Activated CD4-positive, alpha-beta T cell treated with anti-CD3 and anti-CD28 coated beads for 36 hours (primary cell): ENCODE measurements around the gene PALLD. TPM values are rescaled to one million over a fixed set of nuclear protein-coding genes. Genes with fewer than 3 reads are reported as not detected.
A peak's percentile ranks its signal among the peaks of the same experiment; 100 is the strongest.

Source experiments
- ATAC-seq: fragments of 200-7000 bp; cut with Tn5 transposase; one replicate; pipeline ENCODE4 v1.10.0; 2021; ENCODE audit warnings: mild to moderate bottlenecking, moderate library complexity
- CTCF ChIA-PET: fragments of 350-600 bp; sonication (Branson Sonifier 250); formaldehyde crosslinking; loops from one replicate; lab custom pipeline; 2021; ENCODE audit warnings: antibody characterized with exemption; lab: Charles Lee
- POLR2A ChIA-PET: fragments of 350-600 bp; sonication (Branson Sonifier 250); formaldehyde crosslinking; loops from one replicate; lab custom pipeline; 2021; ENCODE audit warnings: antibody characterized with exemption, inconsistent platforms; lab: Charles Lee
- DNase-seq: peaks from one replicate; pipeline ENCODE4 v3.0.0-alpha.2; 2020
- H3K27ac Mint-ChIP-seq: one replicate; pipeline ENCODE4 v1.8.0; 2021; ENCODE audit warnings: mixed read lengths
- H3K27me3 Mint-ChIP-seq: one replicate; pipeline ENCODE4 v1.8.0; 2021; ENCODE audit warnings: mixed read lengths
- H3K36me3 Mint-ChIP-seq: one replicate; pipeline ENCODE4 v1.8.0; 2021; ENCODE audit warnings: low read depth, mixed read lengths
- H3K4me1 Mint-ChIP-seq: one replicate; pipeline ENCODE4 v1.8.0; 2021; ENCODE audit warnings: mixed read lengths
- H3K4me3 Mint-ChIP-seq: one replicate; pipeline ENCODE4 v1.8.0; 2021; ENCODE audit warnings: mild to moderate bottlenecking, moderate library complexity, mixed read lengths
- H3K9me3 Mint-ChIP-seq: one replicate; pipeline ENCODE4 v1.8.0; 2021; ENCODE audit warnings: low read depth, mixed read lengths
- intact Hi-C, 2 experiments: fragments of 100-400 bp; cut with DNase I in 1 of 2; cut with micrococcal nuclease in 1 of 2; formaldehyde crosslinking; loops; one replicate each; pipeline versions ENCODE4 v1.14.2 to v1.15.1; 2022 to 2024; cut with DNase I, micrococcal nuclease
- total RNA-seq, 2 experiments: library from RNA; stranded (reverse); gene quantifications; one replicate each; pipeline ENCODE4 v1.2.3, GENCODE V29; 2021

The PALLD gene
- total RNA-seq, 2 experiments from 2014 or later: 9.5 to 11.0 TPM

GRCh38 chr4:168919706-168920324 lies 423.0 kb downstream of the PALLD start:
- Mint-ChIP-seq H3K27me3 (no peaks in the 10 kb centered on the region), H3K4me3 (no peak overlapping the region), H3K27ac (no peak overlapping the region), H3K4me1 (no peaks in the 10 kb centered on the region), H3K36me3 (no peaks in the 10 kb centered on the region), H3K9me3 (no peaks in the 10 kb centered on the region)
- intact Hi-C loops: loop anchor here (2.0 to 10.0 kb wide), 8 partner anchors 87 to 1127 kb away; no protein-coding TSS in a partner anchor
- CTCF ChIA-PET: interaction anchor here (0.7 to 2.5 kb wide), 4 partner anchors 10 to 630 kb away, joined by 3 to 7 read pairs (median 3); no protein-coding TSS in a partner anchor
- POLR2A ChIA-PET: no interaction called here
- no peak for ATAC-seq
- no peak for DNase-seq

GRCh38 chr4:168920441-168921065 lies 423.7 kb downstream of the PALLD start:
- H3K4me1 Mint-ChIP-seq: no peaks in the 10 kb centered on the region
- ChIA-PET CTCF (interaction anchor here (0.6 to 3.1 kb wide), 13 partner anchors 20 to 1011 kb away, joined by 3 to 15 read pairs (median 3); partner anchors contain the start of gene CBR4), POLR2A (interaction anchor here (0.6 kb wide), 1 partner anchor 17 kb away, joined by 7 read pairs; no protein-coding TSS in a partner anchor)
- no peaks in the 10 kb centered on the region for H3K27me3 Mint-ChIP-seq
- ATAC-seq (no peak), DNase-seq (no peak)
- intact Hi-C loops: loop anchor here (5.0 to 10.0 kb wide), 4 partner anchors 87 to 1127 kb away; no protein-coding TSS in a partner anchor
- no peaks in the 10 kb centered on the region for H3K9me3 Mint-ChIP-seq
- H3K4me3 Mint-ChIP-seq: no peak overlapping the region
- no peak overlapping the region for H3K27ac Mint-ChIP-seq
- H3K36me3 Mint-ChIP-seq: no peaks in the 10 kb centered on the region

- intact Hi-C loops: loop anchor here (1.0 to 10.0 kb wide), 9 partner anchors 81 to 1124 kb away; no protein-coding TSS in a partner anchor
- peak; percentile 61 for ATAC-seq
- no peak overlapping the region for H3K4me3 Mint-ChIP-seq
- no peak overlapping the region for H3K27ac Mint-ChIP-seq
- POLR2A ChIA-PET: no interaction called here
- no peaks in the 10 kb centered on the region for H3K9me3 Mint-ChIP-seq
- CTCF ChIA-PET: interaction anchor here (0.5 to 3.1 kb wide), 37 partner anchors 8 to 643 kb away, joined by 3 to 15 read pairs (median 4); partner anchors contain the start of gene CBR4
- peak; percentile 65 for DNase-seq
- H3K36me3 Mint-ChIP-seq: no peaks in the 10 kb centered on the region
- no peaks in the 10 kb centered on the region for H3K27me3 Mint-ChIP-seq
- H3K4me1 Mint-ChIP-seq: no peaks in the 10 kb centered on the region
Observed at GRCh38 chr4:168923526-168924194, 426.8 kb downstream of the PALLD start.

- Mint-ChIP-seq H3K27ac (no peak overlapping the region), H3K4me3 (no peak overlapping the region), H3K36me3 (no peaks in the 10 kb centered on the region), H3K4me1 (no peaks in the 10 kb centered on the region), H3K9me3 (no peaks in the 10 kb centered on the region), H3K27me3 (no peaks in the 10 kb centered on the region)
- intact Hi-C loops: loop anchor here (5.0 to 10.0 kb wide), 4 partner anchors 83 to 1123 kb away; no protein-coding TSS in a partner anchor
- DNase-seq (no peak), ATAC-seq (no peak)
- CTCF ChIA-PET: interaction anchor here (0.6 to 2.2 kb wide), 13 partner anchors 8 to 561 kb away, joined by 3 to 7 read pairs (median 4); partner anchors contain the start of gene CBR4
- POLR2A ChIA-PET: no interaction called here
Observed at GRCh38 chr4:168924667-168925066, 427.8 kb downstream of the PALLD start.

- no peak for DNase-seq
- Mint-ChIP-seq H3K4me3 (no peak overlapping the region), H3K9me3 (no peaks in the 10 kb centered on the region), H3K4me1 (no peaks in the 10 kb centered on the region), H3K27ac (no peak overlapping the region), H3K36me3 (no peaks in the 10 kb centered on the region), H3K27me3 (no peaks in the 10 kb centered on the region)
- ChIA-PET POLR2A (no interaction called here), CTCF (interaction anchor here (1.4 kb wide), 1 partner anchor 560 kb away, joined by 4 read pairs; no protein-coding TSS in a partner anchor)
- intact Hi-C loops: loop anchor here in 1 of 2 experiments (10.0 kb wide), 1 partner anchor 1119 kb away; no protein-coding TSS in a partner anchor
- ATAC-seq: no peak
Observed at GRCh38 chr4:168925789-168926490, 429.1 kb downstream of the PALLD start.

GRCh38 chr4:168928346-168928745 lies 431.5 kb downstream of the PALLD start:
- POLR2A ChIA-PET: no interaction called here
- Mint-ChIP-seq H3K27ac (no peak overlapping the region), H3K9me3 (peaks cover 15% of the 10 kb centered on the region), H3K27me3 (no peaks in the 10 kb centered on the region), H3K4me1 (peaks cover 4% of the 10 kb centered on the region), H3K36me3 (peaks cover 8% of the 10 kb centered on the region), H3K4me3 (no peak overlapping the region)
- DNase-seq (no peak), ATAC-seq (no peak)
- intact Hi-C loops: loop anchor here in 1 of 2 experiments (10.0 kb wide), 1 partner anchor 1116 kb away; no protein-coding TSS in a partner anchor
- CTCF ChIA-PET: interaction anchor here (1.8 kb wide), 1 partner anchor 30 kb away, joined by 7 read pairs; no protein-coding TSS in a partner anchor

GRCh38 chr4:168928875-168929274 lies 432.0 kb downstream of the PALLD start:
- DNase-seq: no peak
- Mint-ChIP-seq H3K36me3 (peaks cover 10% of the 10 kb centered on the region), H3K9me3 (peaks cover 20% of the 10 kb centered on the region), H3K4me1 (peaks cover 4% of the 10 kb centered on the region), H3K27ac (no peak overlapping the region), H3K27me3 (no peaks in the 10 kb centered on the region), H3K4me3 (no peak overlapping the region)
- ATAC-seq: no peak
- intact Hi-C loops: loop anchor here in 1 of 2 experiments (10.0 kb wide), 1 partner anchor 1116 kb away; no protein-coding TSS in a partner anchor
- POLR2A ChIA-PET: no interaction called here
- CTCF ChIA-PET: interaction anchor here (0.6 to 1.8 kb wide), 2 partner anchors 30 to 378 kb away, joined by 5 to 7 read pairs; no protein-coding TSS in a partner anchor

- Mint-ChIP-seq H3K4me3 (no peak overlapping the region), H3K4me1 (peaks cover 4% of the 10 kb centered on the region), H3K9me3 (peaks cover 20% of the 10 kb centered on the region), H3K27me3 (no peaks in the 10 kb centered on the region), H3K27ac (no peak overlapping the region), H3K36me3 (peaks cover 10% of the 10 kb centered on the region)
- no peak for DNase-seq
- intact Hi-C loops: no loop called here
- POLR2A ChIA-PET: no interaction called here
- CTCF ChIA-PET: interaction anchor here (1.4 kb wide), 1 partner anchor 14 kb away, joined by 3 read pairs; no protein-coding TSS in a partner anchor
- no peak for ATAC-seq
Observed at GRCh38 chr4:168930413-168931196, 433.8 kb downstream of the PALLD start.

- H3K4me3 Mint-ChIP-seq: no peak overlapping the region
- POLR2A ChIA-PET: no interaction called here
- no peaks in the 10 kb centered on the region for H3K27me3 Mint-ChIP-seq
- peaks cover 4% of the 10 kb centered on the region for H3K4me1 Mint-ChIP-seq
- intact Hi-C loops: no loop called here
- peaks cover 13% of the 10 kb centered on the region for H3K36me3 Mint-ChIP-seq
- peaks cover 20% of the 10 kb centered on the region for H3K9me3 Mint-ChIP-seq
- CTCF ChIA-PET: interaction anchor here (1.4 kb wide), 1 partner anchor 15 kb away, joined by 3 read pairs; no protein-coding TSS in a partner anchor
- H3K27ac Mint-ChIP-seq: no peak overlapping the region
- ATAC-seq (no peak), DNase-seq (no peak)
Observed at GRCh38 chr4:168931215-168931650, 434.4 kb downstream of the PALLD start.

GRCh38 chr4:168932138-168932537 lies 435.3 kb downstream of the PALLD start:
- peaks cover 4% of the 10 kb centered on the region for H3K4me1 Mint-ChIP-seq
- H3K36me3 Mint-ChIP-seq: peaks cover 17% of the 10 kb centered on the region
- no peak overlapping the region for H3K27ac Mint-ChIP-seq
- CTCF ChIA-PET: interaction anchor here (1.0 to 1.8 kb wide), 4 partner anchors 8 to 22 kb away, joined by 3 to 6 read pairs (median 4); no protein-coding TSS in a partner anchor
- POLR2A ChIA-PET: no interaction called here
- H3K9me3 Mint-ChIP-seq: peaks cover 29% of the 10 kb centered on the region
- ATAC-seq (no peak), DNase-seq (no peak)
- intact Hi-C loops: no loop called here
- no peak overlapping the region for H3K4me3 Mint-ChIP-seq
- no peaks in the 10 kb centered on the region for H3K27me3 Mint-ChIP-seq
